Renal cortex interstitium (tissue), 11 donors: ENCODE data around the gene BEND3. TPM values are rescaled to one million over a fixed set of nuclear protein-coding genes. Genes with fewer than 3 reads are reported as not detected.
A peak's percentile ranks its signal among the peaks of the same experiment; 100 is the strongest.
"Not testable (repeated sequence)": the region's sequence is repeated elsewhere in the genome, so short reads cannot be mapped to it uniquely, and the experiment has no call there.

Source experiments
- DNase-seq, 11 donors: peaks; one replicate each; pipeline ENCODE4 v3.0.0-alpha.2; 2013; ENCODE audit warnings: low read depth in 9 of 11, low spot score in 4 of 11; ENCODE audit errors: extremely low read depth in 1 of 11
- polyA plus RNA-seq, 3 donors: library from polyadenylated mRNA; unstranded; fragments of 120-200 nt; gene quantifications; one replicate each; pipeline ENCODE4 v1.2.1, GENCODE V29; 2013; ENCODE audit not compliant: insufficient read length in 3 of 3

BEND3 gene
- polyA plus RNA-seq, 3 donors, result 8.8 to 10.8 (median 10.2) TPM

GRCh38 chr6:107125771-107126170 lies 10.5 kb upstream of the BEND3 start:
- DNase-seq, result no peak

- peak in 2 of 11 donors; percentile 14 to 15 for DNase-seq
These were observed 9.6 kb upstream of the BEND3 start for GRCh38 chr6:107124934-107125348.

- no peak for DNase-seq
These were observed 8.2 kb upstream of the BEND3 start for GRCh38 chr6:107123501-107123900.

DNA sequence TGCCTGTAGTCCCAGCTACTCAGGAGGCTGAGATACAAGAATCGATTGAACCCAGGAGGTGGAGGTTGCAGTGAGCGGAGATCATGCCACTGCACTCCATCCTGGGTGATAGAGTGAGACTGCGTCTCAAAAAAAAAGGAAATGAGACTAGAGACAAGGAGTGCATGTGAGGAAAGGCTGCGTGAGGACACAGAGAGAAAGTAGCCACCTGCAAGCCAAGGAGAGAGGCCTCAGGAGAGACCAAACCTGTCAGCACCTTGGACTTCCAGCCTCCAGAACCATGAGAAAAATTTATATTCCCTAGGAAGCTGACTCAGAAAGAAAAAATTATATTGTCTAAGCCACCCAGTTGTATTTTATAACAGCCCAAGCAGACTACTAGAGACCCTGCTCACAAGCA lies 7.4 kb upstream of the BEND3 start:
- no peak for DNase-seq

- no peak for DNase-seq
These were observed 6.7 kb upstream of the BEND3 start for GRCh38 chr6:107121964-107122495.

- DNase-seq, result no peak
These were observed 6.0 kb upstream of the BEND3 start for GRCh38 chr6:107121266-107121665.

GRCh38 chr6:107120404-107120803 lies 5.1 kb upstream of the BEND3 start:
- DNase-seq, result no peak

- DNase-seq, result no peak
These were observed 3.7 kb upstream of the BEND3 start for GRCh38 chr6:107118976-107119375.

DNA sequence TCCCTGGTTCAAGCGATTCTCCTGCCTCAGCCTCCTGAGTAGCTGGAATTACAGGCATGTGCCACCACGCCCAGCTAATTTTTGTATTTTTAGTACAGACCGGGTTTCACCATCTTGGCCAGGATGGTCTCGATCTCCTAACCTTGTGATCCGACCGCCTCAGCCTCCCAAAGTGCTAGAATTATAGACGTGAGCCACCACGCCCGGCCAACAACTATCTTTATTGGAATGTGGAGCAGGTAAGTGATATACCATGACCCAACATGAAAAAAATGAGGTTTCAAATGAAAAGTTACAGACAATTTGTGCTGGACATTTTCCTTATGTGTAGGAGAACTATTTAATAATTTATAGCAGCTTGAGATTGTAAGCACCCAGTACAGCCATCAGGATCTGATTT lies 3.2 kb upstream of the BEND3 start:
- DNase-seq, result not testable (repeated sequence)

GRCh38 chr6:107116931-107117330 lies 1.6 kb upstream of the BEND3 start:
- DNase-seq, result peak in 1 of 11 donors; percentile 13

DNA sequence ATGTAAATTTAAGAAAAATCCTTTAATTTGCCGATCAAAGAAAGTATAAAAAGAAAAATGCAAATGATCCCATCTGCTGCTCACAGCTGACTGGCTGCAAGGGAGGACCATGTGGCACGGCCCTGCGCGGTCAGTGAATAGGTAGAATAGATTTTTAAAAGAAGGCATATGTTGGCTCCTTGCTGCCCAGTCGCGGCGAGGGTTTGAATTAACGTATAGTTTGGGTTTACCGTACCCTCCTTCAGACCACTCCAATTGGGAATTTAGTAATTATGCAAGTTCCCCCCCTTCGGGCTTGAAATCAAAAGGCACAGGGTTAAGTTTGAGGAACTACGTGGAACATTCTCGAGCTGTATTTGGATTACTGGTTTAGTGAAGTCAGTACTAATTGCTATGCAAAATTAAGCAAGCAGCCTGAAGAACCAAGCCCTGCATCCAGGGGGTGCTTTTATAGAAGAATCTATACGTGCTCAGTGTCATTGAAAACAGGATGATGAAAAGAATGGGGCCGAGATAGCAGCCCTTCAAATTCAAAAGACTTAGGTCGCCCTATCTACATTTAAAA lies 1.1 kb upstream of the BEND3 start:
- DNase-seq, result peak in 5 of 11 donors; percentile 28 to 52 (median 45)

DNA sequence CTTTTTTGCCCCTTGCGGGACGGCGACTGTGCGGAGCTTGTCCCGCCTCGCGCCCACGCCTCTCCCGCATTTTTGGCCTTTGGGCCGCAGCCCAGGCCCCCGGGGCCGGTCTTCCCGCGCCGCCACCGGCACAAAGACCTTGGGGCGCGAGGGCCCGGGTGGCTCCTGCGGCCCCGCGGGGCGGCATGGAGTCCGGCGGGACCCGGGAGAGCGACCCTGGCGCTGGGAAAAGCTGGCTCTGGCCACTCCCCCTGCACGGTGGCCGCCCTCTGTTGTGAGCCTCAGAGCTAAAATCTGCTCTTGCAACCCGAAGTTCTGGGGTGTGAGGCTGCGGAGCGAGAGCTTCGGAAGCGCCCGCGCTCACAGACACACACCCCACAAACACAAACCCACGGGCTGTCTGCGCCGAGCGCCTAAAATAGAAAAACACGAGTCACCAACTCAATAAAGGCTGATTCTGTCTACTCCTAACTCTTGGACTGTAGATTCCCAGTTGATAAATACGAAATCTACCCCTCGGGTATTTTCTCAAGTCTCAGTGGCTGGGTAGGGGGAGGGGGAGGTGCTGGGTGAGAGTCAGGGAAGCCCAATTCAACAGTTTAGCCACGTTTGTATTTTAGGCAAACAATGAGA lies 496 bp upstream of the BEND3 start:
- DNase-seq, result peak in 7 of 11 donors; percentile 36 to 64 (median 56)

- DNase-seq, result peak in 9 of 11 donors; percentile 60 to 85 (median 81)
These were observed 946 bp downstream of the BEND3 start for GRCh38 chr6:107114213-107114925.

DNA sequence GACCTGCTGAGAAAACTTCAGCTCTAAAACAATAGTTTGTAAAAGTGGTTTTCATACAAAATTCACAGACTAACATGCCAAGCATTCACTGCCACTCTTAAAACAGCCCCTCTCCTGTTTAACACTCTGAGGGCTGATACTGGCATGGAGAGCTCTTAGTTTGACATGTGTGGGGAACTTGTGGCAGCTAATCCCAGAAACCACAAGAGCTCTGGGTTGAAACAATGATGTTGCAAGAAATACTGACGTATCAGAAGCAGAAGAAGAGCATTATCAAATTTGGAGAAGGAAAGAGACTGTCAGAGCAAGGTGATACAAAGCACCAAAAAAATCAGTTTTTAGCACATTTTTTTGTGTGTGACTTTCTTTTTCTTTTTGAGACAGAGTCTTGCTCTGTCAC lies 5.1 kb downstream of the BEND3 start:
- no peak for DNase-seq

DNA sequence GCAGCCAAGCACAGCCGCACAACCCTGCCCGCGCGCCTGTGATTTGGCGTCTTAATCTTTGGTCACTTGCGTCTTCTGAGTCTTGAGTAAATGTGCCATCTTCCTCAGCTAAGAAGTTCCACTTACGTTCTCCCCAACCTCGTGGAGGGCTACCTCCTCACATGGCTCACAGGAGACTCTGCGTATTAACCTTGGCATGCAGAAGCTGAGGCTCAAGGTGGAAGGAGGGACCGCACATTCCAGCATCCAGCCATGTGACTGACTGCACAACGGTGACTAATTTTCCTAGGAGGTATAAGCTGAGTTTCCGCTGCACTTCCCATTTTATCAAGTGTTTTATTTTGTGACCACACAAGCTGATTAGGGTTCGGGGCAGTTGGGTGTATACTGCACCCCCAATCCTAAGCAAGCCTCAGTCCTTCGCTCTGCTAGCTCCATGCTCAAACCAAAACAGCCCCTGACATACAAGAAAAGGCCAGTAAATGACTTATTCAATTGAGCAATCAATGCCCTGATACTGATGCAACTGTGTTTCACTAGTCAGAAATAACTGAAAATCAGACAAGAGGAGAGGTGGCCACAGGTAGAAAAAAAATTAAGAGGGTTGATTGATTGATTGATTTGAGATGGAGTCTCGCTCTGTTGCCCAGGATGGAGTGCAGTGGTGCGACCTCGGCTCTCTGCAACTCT lies 7.0 kb downstream of the BEND3 start:
- DNase-seq, result peak in 1 of 11 donors; percentile 16

DNA sequence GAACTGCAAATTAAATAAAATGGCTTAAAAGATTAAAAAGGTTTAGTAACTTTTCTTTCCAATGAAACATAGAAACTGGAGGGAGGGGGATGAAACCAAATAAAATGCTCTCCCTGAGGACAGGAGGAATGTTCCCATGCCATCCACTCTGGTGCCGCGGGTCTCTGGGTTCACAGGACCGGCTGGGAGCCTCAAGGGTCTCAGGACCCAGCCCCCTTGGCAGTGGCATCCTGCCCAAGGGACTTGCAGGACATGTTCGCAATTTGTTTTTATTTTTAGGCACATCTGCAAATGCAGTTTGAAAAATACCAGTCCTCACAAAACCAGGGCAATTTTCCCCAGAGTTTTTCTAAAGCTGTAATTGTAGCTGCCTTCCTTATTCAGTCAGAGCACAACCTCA lies 7.5 kb downstream of the BEND3 start:
- no peak for DNase-seq

DNA sequence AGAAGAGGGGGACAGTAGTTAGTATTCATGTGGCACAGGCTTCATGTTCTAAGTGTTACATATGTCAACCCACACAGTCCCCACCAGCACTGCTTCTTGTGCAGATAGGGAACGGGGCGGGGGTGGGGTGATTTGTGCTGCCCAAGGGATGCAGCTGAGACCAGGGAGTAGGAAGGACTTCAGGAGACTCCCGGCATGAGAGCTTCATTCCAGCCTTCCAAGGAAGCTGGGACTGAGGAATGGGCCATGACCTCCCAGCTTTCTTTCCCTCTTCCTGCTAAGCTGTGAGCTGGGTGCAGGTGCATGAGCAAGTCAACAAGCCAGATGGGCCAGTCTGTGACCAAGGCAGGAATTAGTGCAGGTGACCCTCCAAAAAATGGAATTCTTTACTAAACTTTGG lies 9.2 kb downstream of the BEND3 start:
- DNase-seq, result no peak

- DNase-seq, result no peak
These were observed 9.7 kb downstream of the BEND3 start for GRCh38 chr6:107105511-107106116.

DNA sequence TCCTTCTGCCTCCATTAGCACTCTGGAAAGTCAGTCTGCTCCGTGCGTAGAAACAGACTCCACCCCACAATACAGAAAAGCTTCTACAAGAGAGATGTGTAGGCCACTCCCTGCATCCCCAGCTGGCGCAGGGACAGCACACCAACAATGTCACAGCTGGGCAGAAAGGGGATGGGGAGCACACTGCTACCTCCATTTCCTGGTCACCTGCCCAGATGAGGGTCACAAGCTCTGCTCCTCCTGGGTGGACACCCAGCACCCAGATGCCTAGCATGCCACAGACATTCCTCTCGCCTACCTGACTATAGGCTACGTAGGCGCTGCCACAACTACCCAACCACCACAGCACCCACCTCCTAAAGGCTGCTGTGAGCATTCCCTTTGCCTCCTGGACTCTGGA lies 12.2 kb downstream of the BEND3 start:
- no peak for DNase-seq
